ENCODE measurements around the gene FARP2. TPM values are rescaled to one million over a fixed set of nuclear protein-coding genes. Genes with fewer than 3 reads are reported as not detected.

Gene FARP2
- total RNA-seq, 1 donor from 2014 or later = 31.8 TPM

DNA sequence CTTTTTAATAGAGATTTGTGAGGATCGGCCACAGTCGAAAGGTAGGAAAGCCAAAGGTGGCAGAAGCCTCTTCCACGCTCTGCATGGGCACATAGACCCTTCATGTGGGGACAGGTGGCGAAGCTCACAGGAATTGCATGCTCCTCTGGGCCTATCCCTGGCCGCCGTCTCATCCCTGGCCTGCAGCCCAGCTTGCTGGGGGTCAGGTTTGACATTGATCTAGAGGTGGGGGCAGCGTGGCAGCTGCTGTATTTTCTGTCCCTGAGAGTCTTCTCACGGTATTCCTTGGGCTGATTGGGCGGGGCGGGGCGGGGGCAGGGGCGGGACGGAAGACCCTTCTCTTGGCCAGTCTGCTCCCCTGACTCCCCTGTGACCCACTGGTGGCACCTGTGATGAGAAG lies 103.4 kb downstream of the FARP2 start:
- TF ChIP-seq, protein P1, sequence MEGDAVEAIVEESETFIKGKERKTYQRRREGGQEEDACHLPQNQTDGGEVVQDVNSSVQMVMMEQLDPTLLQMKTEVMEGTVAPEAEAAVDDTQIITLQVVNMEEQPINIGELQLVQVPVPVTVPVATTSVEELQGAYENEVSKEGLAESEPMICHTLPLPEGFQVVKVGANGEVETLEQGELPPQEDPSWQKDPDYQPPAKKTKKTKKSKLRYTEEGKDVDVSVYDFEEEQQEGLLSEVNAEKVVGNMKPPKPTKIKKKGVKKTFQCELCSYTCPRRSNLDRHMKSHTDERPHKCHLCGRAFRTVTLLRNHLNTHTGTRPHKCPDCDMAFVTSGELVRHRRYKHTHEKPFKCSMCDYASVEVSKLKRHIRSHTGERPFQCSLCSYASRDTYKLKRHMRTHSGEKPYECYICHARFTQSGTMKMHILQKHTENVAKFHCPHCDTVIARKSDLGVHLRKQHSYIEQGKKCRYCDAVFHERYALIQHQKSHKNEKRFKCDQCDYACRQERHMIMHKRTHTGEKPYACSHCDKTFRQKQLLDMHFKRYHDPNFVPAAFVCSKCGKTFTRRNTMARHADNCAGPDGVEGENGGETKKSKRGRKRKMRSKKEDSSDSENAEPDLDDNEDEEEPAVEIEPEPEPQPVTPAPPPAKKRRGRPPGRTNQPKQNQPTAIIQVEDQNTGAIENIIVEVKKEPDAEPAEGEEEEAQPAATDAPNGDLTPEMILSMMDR (IDR thresholded peaks at IDR 0.05; ENCODE audit: insufficient read depth, low read length, poor library complexity, severe bottlenecking) = no peak
- H3K36me3 ChIP-seq (ENCODE audit: control insufficient read depth, insufficient read depth, low read length) = no peaks in the 10 kb centered on the region

DNA sequence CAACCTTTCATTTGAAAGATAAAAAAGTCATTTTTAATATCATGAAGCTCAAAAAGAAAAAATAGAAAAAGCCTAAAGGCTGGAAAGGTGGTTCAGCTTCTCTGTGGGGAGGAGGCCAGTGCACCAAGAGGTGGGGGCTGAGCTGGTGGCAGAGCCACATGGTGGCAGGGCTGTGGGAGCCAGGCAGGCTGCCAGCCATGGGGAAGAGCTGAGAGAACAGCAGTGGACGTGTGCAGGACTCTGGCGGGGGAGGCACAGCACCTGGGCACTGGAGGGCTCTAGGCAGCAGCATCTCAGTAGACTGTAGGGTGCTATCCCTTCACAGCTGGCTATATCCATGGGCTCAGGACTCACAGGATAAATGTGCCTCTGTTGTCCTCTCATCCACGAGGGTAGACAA lies 104.5 kb downstream of the FARP2 start:
- Histone ChIP-seq H3K4me3 (ENCODE audit: low read depth, low read length) (no peak overlapping the region), H3K27me3 (ENCODE audit: control insufficient read depth, insufficient read depth, low read length) (no peaks in the 10 kb centered on the region), H3K36me3 (ENCODE audit: control insufficient read depth, insufficient read depth, low read length) (no peaks in the 10 kb centered on the region)
- DNase-seq (ENCODE audit: low read depth) = no peak
- TF ChIP-seq, protein P1 (IDR thresholded peaks at IDR 0.05; ENCODE audit: insufficient read depth, low read length, poor library complexity, severe bottlenecking) = no peak

More for the DNA sequence above, 103.4 kb downstream of the FARP2 start:
- Histone ChIP-seq H3K27me3 (ENCODE audit: control insufficient read depth, insufficient read depth, low read length) (no peaks in the 10 kb centered on the region), H3K4me3 (ENCODE audit: low read depth, low read length) (no peak overlapping the region)
- no peak for DNase-seq (ENCODE audit: low read depth)

DNA sequence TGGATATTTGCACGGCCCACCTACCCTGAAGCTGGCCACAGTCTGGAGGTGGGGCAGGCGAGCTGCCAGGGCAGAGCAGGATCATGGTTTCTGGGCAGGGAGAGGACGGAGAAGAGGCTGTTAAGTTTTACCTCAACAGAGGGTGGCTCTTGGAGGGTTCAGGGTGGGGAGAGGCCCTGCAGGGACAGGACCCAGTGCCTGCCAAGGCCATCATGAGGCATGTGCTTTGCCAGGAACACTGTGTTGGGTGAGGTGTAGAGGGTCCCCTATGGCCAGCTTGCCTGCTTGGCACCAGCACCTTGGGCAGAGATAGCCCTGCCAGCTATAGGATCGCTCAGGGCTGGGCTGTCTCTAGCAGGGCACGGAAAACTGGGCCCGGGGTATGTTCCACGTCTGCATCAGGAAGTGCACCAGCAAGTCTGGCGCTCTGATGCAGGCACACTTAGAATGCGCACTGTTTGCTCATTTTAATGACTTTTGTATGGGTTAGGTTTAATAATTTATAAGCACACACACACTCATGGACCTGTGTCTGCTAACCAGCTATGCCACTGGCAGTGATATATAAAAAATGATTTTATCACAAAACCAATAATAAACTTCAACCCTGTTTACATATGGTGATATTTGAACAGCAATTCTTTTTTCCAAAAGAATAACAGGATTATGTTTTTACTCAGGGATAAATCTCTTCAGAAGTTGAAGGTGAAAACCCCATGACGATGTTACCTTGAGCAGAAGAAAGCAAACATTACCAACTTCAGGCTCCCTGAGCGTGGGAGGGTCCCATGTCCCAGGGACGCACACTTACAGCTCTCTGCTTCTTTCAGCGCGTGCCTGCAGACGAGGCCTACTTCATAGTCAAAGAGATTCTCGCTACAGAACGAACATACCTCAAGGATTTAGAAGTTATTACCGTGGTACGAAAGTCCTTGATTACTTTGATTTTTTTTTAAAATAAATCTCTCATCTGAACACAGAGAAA lies 105.9 kb downstream of the FARP2 start:
- no peak for DNase-seq (ENCODE audit: low read depth)

DNA sequence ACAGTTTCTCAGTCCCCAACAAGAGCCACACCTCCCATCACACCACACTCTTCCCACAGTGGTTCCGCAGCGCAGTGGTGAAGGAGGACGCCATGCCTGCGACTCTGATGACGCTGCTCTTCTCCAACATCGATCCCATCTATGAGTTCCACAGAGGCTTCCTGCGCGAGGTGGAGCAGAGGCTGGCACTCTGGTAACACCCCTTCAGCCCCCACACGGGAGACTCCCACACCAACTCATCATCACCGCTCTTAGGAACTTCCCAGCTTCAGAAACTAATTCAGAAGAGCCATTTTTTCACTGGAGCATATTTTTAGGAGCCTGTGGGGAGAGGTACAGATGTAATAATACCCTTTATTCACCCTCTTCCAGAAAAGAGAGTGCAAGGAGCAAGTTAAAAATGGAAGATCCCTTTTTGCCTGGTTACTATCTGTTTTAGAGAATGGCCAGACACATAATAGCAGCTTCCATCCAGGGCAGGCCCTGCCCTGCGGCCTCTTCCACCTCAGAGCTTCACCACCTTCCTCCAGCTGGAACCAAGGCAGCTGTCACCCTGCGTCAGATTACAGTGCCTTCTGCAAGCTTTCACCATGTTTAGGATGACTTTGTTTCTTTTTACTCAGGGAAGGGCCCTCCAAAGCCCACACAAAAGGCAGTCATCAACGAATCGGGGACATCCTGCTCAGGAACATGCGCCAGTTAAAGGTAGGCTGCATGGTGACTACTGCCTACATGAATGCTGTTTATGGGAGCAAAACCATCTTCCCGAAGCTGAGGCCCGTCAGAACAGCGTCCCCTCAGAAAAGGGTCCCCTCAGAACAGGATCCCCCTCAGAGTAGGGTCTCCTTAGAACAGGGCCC lies 107.4 kb downstream of the FARP2 start:
- H3K36me3 ChIP-seq (ENCODE audit: control insufficient read depth, insufficient read depth, low read length) = no peaks in the 10 kb centered on the region
- TF ChIP-seq, protein P1 (IDR thresholded peaks at IDR 0.05; ENCODE audit: insufficient read depth, low read length, poor library complexity, severe bottlenecking) = no peak
- no peak for DNase-seq (ENCODE audit: low read depth)
- H3K27me3 ChIP-seq (ENCODE audit: control insufficient read depth, insufficient read depth, low read length) = no peaks in the 10 kb centered on the region
- H3K4me3 ChIP-seq (ENCODE audit: low read depth, low read length) = no peak overlapping the region

More for the DNA sequence above, 105.9 kb downstream of the FARP2 start:
- no peak overlapping the region for H3K4me3 ChIP-seq (ENCODE audit: low read depth, low read length)
- no peaks in the 10 kb centered on the region for H3K36me3 ChIP-seq (ENCODE audit: control insufficient read depth, insufficient read depth, low read length)
- TF ChIP-seq, protein P1 (IDR thresholded peaks at IDR 0.05; ENCODE audit: insufficient read depth, low read length, poor library complexity, severe bottlenecking) = no peak
- no peaks in the 10 kb centered on the region for H3K27me3 ChIP-seq (ENCODE audit: control insufficient read depth, insufficient read depth, low read length)

DNA sequence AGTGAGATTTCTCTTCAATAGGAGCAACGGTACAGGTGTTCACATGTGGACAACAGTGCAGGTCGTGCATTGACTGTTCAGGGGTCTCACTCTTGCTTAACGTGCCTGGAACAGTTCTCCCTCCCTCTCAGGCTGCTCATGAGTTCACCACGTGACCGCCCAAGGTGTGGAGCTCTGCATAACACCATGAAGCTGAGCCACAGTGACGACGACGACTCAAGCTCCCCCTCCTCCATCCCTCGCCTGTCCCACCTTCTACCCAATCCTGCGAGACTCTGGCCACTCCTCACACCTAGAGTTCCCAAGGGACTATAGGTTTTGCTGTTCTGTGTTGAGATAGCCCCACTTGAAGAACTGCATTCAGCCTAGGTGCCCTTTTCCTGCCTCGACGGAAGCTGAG lies 109.5 kb downstream of the FARP2 start:
- TF ChIP-seq, protein P1 (IDR thresholded peaks at IDR 0.05; ENCODE audit: insufficient read depth, low read length, poor library complexity, severe bottlenecking) = no peak
- DNase-seq (ENCODE audit: low read depth) = no peak
- no peaks in the 10 kb centered on the region for H3K27me3 ChIP-seq (ENCODE audit: control insufficient read depth, insufficient read depth, low read length)
- H3K4me3 ChIP-seq (ENCODE audit: low read depth, low read length) = no peak overlapping the region
- no peaks in the 10 kb centered on the region for H3K36me3 ChIP-seq (ENCODE audit: control insufficient read depth, insufficient read depth, low read length)

Data from kidney epithelial cell (primary cell).